Kidney capillary endothelial cell (primary cell): Measurements from ENCODE around the gene RAB5A.
A peak's percentile ranks its signal among the peaks of the same experiment; 100 is the strongest.
"Not testable (repeated sequence)": the region's sequence is repeated elsewhere in the genome, so short reads cannot be mapped to it uniquely, and the experiment has no call there.

Source experiments
- DNase-seq: peaks from one replicate; pipeline ENCODE4 v3.0.0-alpha.2; 2018; ENCODE audit warnings: low spot score

Gene RAB5A

GRCh38 chr3:19946832-19947548 lies at the start of gene RAB5A:
RAB5A (plus strand) TSS chr3:19947097; CDS start chr3:19950899, 3,802 bp downstream.
- peak; percentile 97 for DNase-seq

GRCh38 chr3:19898721-19899120 lies 48.2 kb upstream of the RAB5A start:
- no peak for DNase-seq

GRCh38 chr3:19899264-19899663 lies 47.6 kb upstream of the RAB5A start:
- no peak for DNase-seq

- DNase-seq, result not testable (repeated sequence)
Observed at GRCh38 chr3:19899833-19900232, 47.1 kb upstream of the RAB5A start.

- no peak for DNase-seq
Observed at GRCh38 chr3:19901337-19901736, 45.6 kb upstream of the RAB5A start.

GRCh38 chr3:19901918-19902317 lies 45.0 kb upstream of the RAB5A start:
- DNase-seq, result no peak

GRCh38 chr3:19903649-19904048 lies 43.2 kb upstream of the RAB5A start:
- no peak for DNase-seq

GRCh38 chr3:19907523-19907922 lies 39.4 kb upstream of the RAB5A start:
- no peak for DNase-seq

- no peak for DNase-seq
Observed at GRCh38 chr3:19911452-19911851, 35.4 kb upstream of the RAB5A start.

- DNase-seq, result no peak
Observed at GRCh38 chr3:19917167-19917566, 29.7 kb upstream of the RAB5A start.

- DNase-seq, result no peak
Observed at GRCh38 chr3:19920401-19921080, 26.4 kb upstream of the RAB5A start.

- no peak for DNase-seq
Observed at GRCh38 chr3:19931180-19931692, 15.7 kb upstream of the RAB5A start.

GRCh38 chr3:19931767-19932188 lies 15.1 kb upstream of the RAB5A start:
- no peak for DNase-seq

- DNase-seq, result no peak
Observed at GRCh38 chr3:19932422-19932821, 14.5 kb upstream of the RAB5A start.

- no peak for DNase-seq
Observed at GRCh38 chr3:19934098-19934566, 12.8 kb upstream of the RAB5A start, which contains the start of gene EFHB. EFHB (minus strand) TSS chr3:19934217; CDS start chr3:19934018, 199 bp downstream.

GRCh38 chr3:19937459-19938294 lies 9.2 kb upstream of the RAB5A start:
- no peak for DNase-seq

- no peak for DNase-seq
Observed at GRCh38 chr3:19938295-19938627, 8.6 kb upstream of the RAB5A start.

GRCh38 chr3:19940643-19941042 lies 6.3 kb upstream of the RAB5A start:
- DNase-seq, result no peak

GRCh38 chr3:19945534-19945933 lies 1.4 kb upstream of the RAB5A start:
- no peak for DNase-seq

- no peak for DNase-seq
Observed at GRCh38 chr3:19945969-19946831, 697 bp upstream of the RAB5A start.

- DNase-seq, result peak; percentile 26
Observed at GRCh38 chr3:19947549-19948225, 790 bp downstream of the RAB5A start.
